Right hindlimb (tissue), 1 donor: Measurements from ENCODE around the gene PANX1.
"Not testable (repeated sequence)": the region's sequence is repeated elsewhere in the genome, so short reads cannot be mapped to it uniquely, and the experiment has no call there.

Experiments
- DNase-seq: peaks from one replicate; pipeline ENCODE4 v3.0.0-alpha.2; 2018

Gene PANX1

GRCh38 chr11:94150704-94151685 is 22.4 kb downstream of the PANX1 start:
- no peak for DNase-seq

GRCh38 chr11:94151903-94152677 is 23.4 kb downstream of the PANX1 start:
- no peak for DNase-seq

- no peak for DNase-seq
Observed at GRCh38 chr11:94152678-94153065, 24.0 kb downstream of the PANX1 start.

DNA sequence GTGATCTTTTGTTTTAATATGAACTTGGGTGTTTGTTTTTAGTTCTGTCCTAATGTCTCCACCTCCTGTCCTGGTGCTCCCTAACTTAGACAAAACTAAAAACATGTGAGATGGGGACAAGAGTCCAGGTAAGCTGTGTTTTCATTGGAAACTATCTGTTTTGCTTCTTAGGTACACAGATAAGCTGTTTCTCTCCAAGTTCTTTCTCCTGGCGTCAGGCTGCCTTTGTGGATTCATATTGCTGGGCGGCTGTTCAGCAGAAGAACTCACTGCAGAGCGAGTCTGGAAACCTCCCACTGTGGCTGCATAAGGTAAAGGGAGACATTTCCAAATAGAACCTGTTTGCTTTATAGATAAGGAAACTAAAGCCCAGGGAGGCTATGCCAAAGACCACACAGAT is 24.7 kb downstream of the PANX1 start:
- no peak for DNase-seq

GRCh38 chr11:94154095-94154856 is 25.6 kb downstream of the PANX1 start:
- DNase-seq: no peak

- DNase-seq: not testable (repeated sequence)
Observed at GRCh38 chr11:94157339-94157738, 28.7 kb downstream of the PANX1 start.

DNA sequence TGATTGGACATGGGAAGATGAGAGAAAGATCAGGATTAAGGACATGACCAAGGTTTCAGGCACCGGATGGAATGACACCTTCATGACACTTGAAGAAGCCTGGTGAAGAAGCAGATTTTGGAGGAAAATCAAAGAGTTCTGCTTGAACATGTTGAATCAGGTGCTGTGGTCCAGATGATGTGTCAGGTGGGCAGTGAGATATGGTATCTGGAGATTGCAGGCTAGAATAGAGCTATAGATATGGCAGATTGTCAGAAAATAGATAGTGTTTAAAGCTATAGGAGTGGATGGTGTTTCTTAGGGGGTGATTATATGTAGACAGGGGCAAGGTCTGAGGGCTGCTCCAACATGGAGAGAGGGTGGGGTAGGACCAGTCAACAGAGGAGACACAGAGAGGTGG is 40.2 kb downstream of the PANX1 start:
- no peak for DNase-seq

- no peak for DNase-seq
Observed at GRCh38 chr11:94169516-94169915, 40.9 kb downstream of the PANX1 start.

DNA sequence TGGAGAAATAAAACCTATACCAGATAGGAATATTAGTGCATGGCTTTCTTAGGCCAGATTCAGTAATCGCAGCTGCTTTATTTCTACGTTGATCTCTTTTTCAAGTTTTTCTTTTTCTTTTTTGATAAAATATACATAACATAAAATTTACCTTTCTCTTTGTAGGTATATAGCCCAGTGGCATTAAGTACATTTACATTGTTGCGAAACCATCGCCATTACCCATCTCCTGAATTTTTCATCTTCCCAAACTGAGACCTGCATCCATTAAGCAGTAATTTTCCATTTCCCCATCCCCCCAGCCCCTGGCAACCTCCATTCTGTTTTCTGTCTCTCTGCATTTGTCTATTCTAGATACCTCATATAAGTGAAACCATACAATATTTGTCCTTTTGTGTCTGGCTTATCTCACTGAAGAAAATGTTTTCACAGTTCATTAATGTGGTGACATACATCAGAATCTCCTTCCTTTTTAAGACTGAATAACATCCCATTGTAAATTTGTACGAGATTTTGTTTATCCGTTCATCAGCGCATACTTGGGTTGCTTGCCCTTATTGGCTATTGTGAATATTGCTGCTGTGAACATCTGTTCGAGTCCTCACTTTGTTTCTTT is 41.4 kb downstream of the PANX1 start:
- no peak for DNase-seq

DNA sequence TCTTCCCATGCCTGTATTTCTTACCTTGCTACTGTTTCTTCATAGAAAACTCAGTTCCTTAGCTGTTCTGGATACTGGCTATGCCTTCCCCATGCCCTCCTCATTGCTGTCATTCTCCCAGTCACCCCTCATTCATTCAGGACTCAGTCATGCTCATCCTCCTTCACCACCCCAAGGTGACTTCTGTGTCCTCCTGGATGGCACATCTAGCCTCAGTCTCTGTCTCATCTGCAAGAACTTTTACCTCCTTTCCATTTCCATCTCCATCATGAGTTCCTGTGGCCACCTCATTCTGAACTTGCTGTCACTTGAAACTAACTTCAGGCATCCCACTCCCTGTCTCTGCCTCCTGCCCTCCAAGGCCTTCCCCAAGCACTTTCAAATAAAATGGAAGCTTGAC is 42.3 kb downstream of the PANX1 start:
- DNase-seq: no peak

GRCh38 chr11:94171693-94172440 is 43.2 kb downstream of the PANX1 start:
- no peak for DNase-seq

GRCh38 chr11:94175535-94175934 is 46.9 kb downstream of the PANX1 start:
- DNase-seq: no peak

DNA sequence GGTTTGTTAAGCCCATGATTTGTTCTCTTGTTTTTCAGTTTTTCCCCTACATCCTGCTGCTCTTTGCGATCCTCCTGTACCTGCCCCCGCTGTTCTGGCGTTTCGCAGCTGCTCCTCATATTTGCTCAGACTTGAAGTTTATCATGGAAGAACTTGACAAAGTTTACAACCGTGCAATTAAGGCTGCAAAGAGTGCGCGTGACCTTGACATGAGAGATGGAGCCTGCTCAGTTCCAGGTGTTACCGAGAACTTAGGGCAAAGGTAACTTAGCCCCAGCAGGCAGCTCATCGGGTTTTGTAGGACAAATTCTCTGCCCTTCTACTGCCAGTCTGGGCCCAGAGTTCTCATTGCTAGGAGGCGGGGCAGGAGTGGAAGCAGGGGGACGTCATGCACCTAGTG is 49.7 kb downstream of the PANX1 start:
- DNase-seq: no peak

GRCh38 chr11:94179696-94180095 is 51.1 kb downstream of the PANX1 start:
- no peak for DNase-seq

DNA sequence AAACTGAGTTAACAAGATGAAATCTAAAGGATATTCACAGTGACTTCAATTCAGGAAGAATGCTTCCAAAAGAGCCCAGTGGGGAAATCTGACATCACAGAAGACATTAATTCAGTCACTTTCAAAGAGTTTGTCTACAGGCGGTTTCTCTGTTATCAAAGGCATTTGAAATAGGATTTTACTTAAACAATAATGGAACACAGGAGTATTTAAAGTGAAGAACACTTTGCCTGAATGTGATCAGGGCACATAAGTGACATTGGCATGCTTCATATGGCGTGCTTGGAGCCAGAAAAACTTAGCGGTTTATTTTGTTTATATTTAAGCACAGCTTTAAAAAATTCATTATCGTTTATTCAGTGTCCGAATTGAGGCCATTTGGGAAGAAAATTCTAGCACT is 52.9 kb downstream of the PANX1 start:
- DNase-seq: no peak

DNA sequence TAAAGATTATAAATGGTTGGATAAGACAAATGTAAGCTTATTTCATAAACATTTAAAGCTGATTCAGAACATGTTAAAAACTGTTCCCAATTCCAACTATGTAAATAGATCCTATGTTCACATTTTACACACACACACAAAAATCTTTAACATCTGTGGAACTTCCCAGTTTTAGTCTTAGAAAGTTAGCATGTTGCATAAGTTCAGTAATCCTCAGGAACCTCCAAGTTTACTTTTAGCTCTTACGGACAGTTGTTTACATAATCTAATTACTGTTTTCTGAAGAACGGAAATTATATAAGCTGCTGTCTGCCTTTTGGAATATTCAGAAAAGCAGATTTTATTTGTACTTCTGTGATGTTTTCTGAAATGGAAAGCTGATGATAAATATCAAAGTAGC is 53.3 kb downstream of the PANX1 start:
- DNase-seq: no peak

DNA sequence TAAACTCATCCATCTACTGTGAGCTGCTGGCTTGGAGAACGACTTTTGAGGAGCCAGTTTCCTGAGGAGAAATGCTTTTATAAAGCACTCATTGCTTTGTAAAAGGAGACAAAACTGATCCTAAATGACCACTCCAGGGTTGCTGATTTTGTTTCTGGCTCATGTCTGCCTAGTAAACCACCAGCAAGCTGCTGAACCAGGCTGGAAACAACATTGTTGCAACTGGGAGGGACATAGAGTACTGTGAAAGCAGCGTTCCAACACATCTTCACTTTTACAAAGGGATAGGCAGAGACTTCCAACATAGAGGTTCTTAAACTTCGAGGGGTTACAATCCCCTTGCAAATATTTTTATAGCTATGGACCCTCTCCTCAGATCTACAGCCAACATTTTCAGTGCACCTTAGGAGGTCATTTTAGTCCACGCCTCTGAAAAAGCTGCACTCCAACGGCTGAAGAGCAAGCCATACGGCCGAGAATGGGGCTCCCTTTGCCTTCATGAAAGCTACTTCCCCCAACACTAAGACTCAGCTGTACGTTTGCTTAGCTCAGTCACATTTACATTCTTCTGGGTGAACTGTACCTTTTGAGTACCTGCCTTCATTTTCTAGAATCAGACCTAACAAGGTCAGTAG is 54.7 kb downstream of the PANX1 start:
- DNase-seq: no peak

- DNase-seq: peak; percentile 57
Observed at GRCh38 chr11:94183886-94184264, 55.2 kb downstream of the PANX1 start.

GRCh38 chr11:94184362-94184761 is 55.7 kb downstream of the PANX1 start:
- DNase-seq: no peak

DNA sequence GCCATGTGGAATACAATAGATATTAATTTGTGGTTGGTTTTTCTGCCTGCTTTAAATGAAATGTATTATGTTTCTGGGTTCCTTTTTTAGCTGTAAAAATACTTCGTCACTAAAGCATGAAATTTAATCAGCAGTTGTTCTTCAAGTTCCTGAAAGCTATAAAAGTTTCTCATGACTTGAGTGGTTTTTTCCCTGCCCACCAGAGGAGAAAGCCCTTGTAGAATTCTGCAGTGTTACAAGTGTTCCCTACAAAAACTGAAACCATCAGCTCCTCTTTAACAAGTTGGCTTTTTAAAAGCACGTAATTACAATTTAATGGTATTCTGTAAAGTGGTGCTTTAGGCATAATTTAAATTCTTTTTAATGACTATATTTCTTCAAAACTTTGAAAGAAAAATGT is 56.2 kb downstream of the PANX1 start:
- DNase-seq: no peak

- no peak for DNase-seq
Observed at GRCh38 chr11:94185416-94186084, 56.9 kb downstream of the PANX1 start.
